ENCODE measurements around the gene NBAS. TPM values are rescaled to one million over a fixed set of nuclear protein-coding genes. Genes with fewer than 3 reads are reported as not detected.
A peak's percentile ranks its signal among the peaks of the same experiment; 100 is the strongest.

The NBAS gene
- total and polyA plus RNA-seq, 2 of the 13 experiments (the other 11 are each of a cell fraction or from before 2014, with no cell fraction given): 33.6 to 58.7 TPM

GRCh38 chr2:15591692-15592463, 30.7 kb upstream of the NBAS start, which contains the start of gene DDX1 (continued):
- TF ChIP-seq MIER2 (CRISPR knock-in tag; IDR thresholded peaks at IDR 0.05) (peak; percentile 91), FIP1L1 (IDR thresholded peaks at IDR 0.05; ENCODE audit: borderline replicate concordance, insufficient read depth, low read depth, low read length) (no peak), ZBTB46 (CRISPR knock-in tag; IDR thresholded peaks at IDR 0.05; ENCODE audit: borderline replicate concordance) (peak; percentile 79; the same call in 1 of the 2 replicates), HNF4G (IDR thresholded peaks at IDR 0.05; ENCODE audit: borderline replicate concordance, low read depth, low read length) (peak; percentile 47; the same call in 1 of the 2 replicates), HNF4G (CRISPR knock-in tag; IDR thresholded peaks at IDR 0.05; ENCODE audit: borderline replicate concordance, low read depth) (peak; percentile 24; the same call in 1 of the 2 replicates), KLF9 (CRISPR knock-in tag; IDR thresholded peaks at IDR 0.05; ENCODE audit: low read depth) (peak; percentile 77; the same call in 1 of the 2 replicates), GATA4 (IDR thresholded peaks at IDR 0.05; ENCODE audit: borderline replicate concordance, low read depth) (peak; percentile 80; the same call in 1 of the 2 replicates), MBNL3 (CRISPR knock-in tag; conservative IDR thresholded peaks at IDR 0.05) (no peak), ZNF331 (CRISPR knock-in tag; IDR thresholded peaks at IDR 0.05) (peak; percentile 97), SP140L (CRISPR knock-in tag; IDR thresholded peaks at IDR 0.05; ENCODE audit: borderline replicate concordance) (peak; percentile 98), ZNF546 (CRISPR knock-in tag; conservative IDR thresholded peaks at IDR 0.05) (peak; percentile 66), SAFB2 (CRISPR knock-in tag; IDR thresholded peaks at IDR 0.05; ENCODE audit: borderline replicate concordance, low read depth) (peak; percentile 84; the same call in 1 of the 2 replicates), SIN3B (IDR thresholded peaks at IDR 0.05; ENCODE audit: low read length) (peak; percentile 83), CHD2 (IDR thresholded peaks at IDR 0.05; ENCODE audit: low read depth, low read length) (no peak), NFKBIZ (CRISPR knock-in tag; IDR thresholded peaks at IDR 0.05) (peak; percentile 97), KLF15 (CRISPR knock-in tag; IDR thresholded peaks at IDR 0.05; ENCODE audit: borderline replicate concordance) (peak; percentile 97), HOXA7 (CRISPR knock-in tag; IDR thresholded peaks at IDR 0.05) (peak; percentile 97), PAWR (CRISPR knock-in tag; IDR thresholded peaks at IDR 0.05; ENCODE audit: borderline replicate concordance) (0 out of 2 replicates have a peak, but pooled peaks have one; percentile 89), HNRNPL (IDR thresholded peaks at IDR 0.05; ENCODE audit: low read depth, low read length) (peak; percentile 34; the same call in 1 of the 2 replicates), ZNF770 (CRISPR knock-in tag; IDR thresholded peaks at IDR 0.05) (peak; percentile 88), LBX2 (CRISPR knock-in tag; IDR thresholded peaks at IDR 0.05; ENCODE audit: borderline replicate concordance) (0 out of 2 replicates have a peak, but pooled peaks have one; percentile 87), MXI1 (IDR thresholded peaks at IDR 0.05; ENCODE audit: borderline replicate concordance, low read depth, low read length) (peak; percentile 88; the same call in 1 of the 3 replicates), NFKB2 (CRISPR knock-in tag; IDR thresholded peaks at IDR 0.05; ENCODE audit: borderline replicate concordance) (peak; percentile 99), ZNF530 (CRISPR knock-in tag; IDR thresholded peaks at IDR 0.05; ENCODE audit: low read depth) (peak; percentile 71; the same call in 1 of the 2 replicates), STAG1 (CRISPR knock-in tag; IDR thresholded peaks at IDR 0.05) (no peak)

Measured in HepG2 (cell line).